HepG2 (cell line): ENCODE data around the gene SLC22A7. TPM values are rescaled to one million over a fixed set of nuclear protein-coding genes. Genes with fewer than 3 reads are reported as not detected.

ENCODE experiments used
- ATAC-seq: fragments of 200-7000 bp; cut with Tn5 transposase; 3 replicates; pipeline ENCODE4 v1.9.1; 2020; ENCODE audit warnings: mild to moderate bottlenecking, moderate library complexity
- BruUV-seq: library from RNA; stranded (reverse); fragments of 400-500 nt; replicated peaks from 2 replicates; lab custom pipeline; 2021; lab: Mats Ljungman, UMichigan
- CTCF ChIA-PET: fragments of 300-600 bp; formaldehyde crosslinking; extraction: SDS; loops from one replicate; lab custom pipeline; 2021; ENCODE audit warnings: low total read pairs, inconsistent platforms, low intra/inter-chr PET ratio; lab: Yijun Ruan, JAX
- POLR2A ChIA-PET: fragments of 350-600 bp; sonication (Branson Sonifier 250); formaldehyde crosslinking; loops from one replicate; lab custom pipeline; 2020; ENCODE audit warnings: antibody characterized with exemption, inconsistent platforms; lab: Yijun Ruan, JAX
- DNase-seq: peaks from one replicate; pipeline ENCODE4 v3.0.0-alpha.2; 2015; ENCODE audit warnings: low spot score
- FAIRE-seq: peaks from 3 replicates; lab custom pipeline; 2011; peaks lifted over from hg19 to GRCh38; lab: Jason Lieb, UNC
- H2AFZ ChIP-seq: one replicate; pipeline ENCODE4 v1.6.1; 2011; ENCODE audit warnings: low read length, inconsistent platforms
- H3K27ac ChIP-seq: fragments of 300-600 bp; 3 replicates; pipeline ENCODE4 v1.8.0; 2011; ENCODE audit warnings: mixed run types, mild to moderate bottlenecking, mixed read lengths, low read length, inconsistent platforms; ENCODE audit not compliant: insufficient read depth; ENCODE audit errors: extremely low read length
- H3K27me3 ChIP-seq, 2 experiments: fragments of 200-600 bp in 1 of 2; 2 replicates in 1 of 2; 3 replicates in 1 of 2; pipeline versions ENCODE4 v1.6.0 to v1.8.0; 2011; ENCODE audit warnings: low read length in 2 of 2, mild to moderate bottlenecking in 2 of 2, moderate library complexity in 2 of 2, inconsistent platforms in 1 of 2; ENCODE audit not compliant: insufficient read depth in 2 of 2, control insufficient read depth in 1 of 2
- H3K36me3 ChIP-seq, 2 experiments: fragments of 200-600 bp in 1 of 2; replicated peaks in 1 of 2; 2 replicates in 1 of 2; 3 replicates in 1 of 2; pipeline versions ENCODE4 v1.5.1 to v1.8.0; 2011; ENCODE audit warnings: low read length in 2 of 2, inconsistent platforms in 1 of 2; ENCODE audit not compliant: insufficient read depth in 2 of 2, control insufficient read depth in 1 of 2
- H3K4me1 ChIP-seq: 2 replicates; pipeline ENCODE4 v1.5.1; 2012; ENCODE audit warnings: low read length, inconsistent platforms; ENCODE audit not compliant: insufficient read depth
- H3K4me2 ChIP-seq: 2 replicates; pipeline ENCODE4 v1.6.0; 2011; ENCODE audit warnings: low read depth, low read length, inconsistent platforms
- H3K4me3 ChIP-seq, 3 experiments: fragments of 200-600 bp in 1 of 3; sonication (generic), shearing (Covaris generic) in 1 of 3; replicated peaks in 1 of 3; 2 replicates each; pipeline ENCODE4 v1.5.1; 2011 to 2016; ENCODE audit warnings: low read length in 3 of 3, inconsistent platforms in 2 of 3, low read depth in 2 of 3, mild to moderate bottlenecking in 2 of 3, control low read depth in 1 of 3, mixed read lengths in 1 of 3; ENCODE audit not compliant: insufficient read depth in 1 of 3
- H3K79me2 ChIP-seq: one replicate; pipeline ENCODE4 v1.6.1; 2011; ENCODE audit warnings: low read length, inconsistent platforms; ENCODE audit not compliant: insufficient read depth
- H3K9ac ChIP-seq: 2 replicates; pipeline ENCODE4 v1.6.0; 2011; ENCODE audit warnings: mild to moderate bottlenecking, low read depth, low read length, inconsistent platforms; ENCODE audit not compliant: insufficient read depth
- H3K9me3 ChIP-seq: 2 replicates; pipeline ENCODE4 v1.5.1; 2012; ENCODE audit warnings: mild to moderate bottlenecking, low read length
- H4K20me1 ChIP-seq: 2 replicates; pipeline ENCODE4 v1.6.0; 2011; ENCODE audit warnings: inconsistent platforms, mild to moderate bottlenecking, low read length, moderate library complexity; ENCODE audit not compliant: insufficient read depth
- ARNTL ChIP-seq: sonication (generic); formaldehyde crosslinking; IDR thresholded peaks from 2 replicates; pipeline ENCODE4 v1.4.0; 2020; ENCODE audit warnings: mild to moderate bottlenecking, missing genetic modification reagents
- HIVEP1 ChIP-seq: sonication (generic); formaldehyde crosslinking; IDR thresholded peaks from 2 replicates; pipeline ENCODE4 v1.4.0; 2020; ENCODE audit warnings: mild to moderate bottlenecking, missing genetic modification reagents
- HNRNPL ChIP-seq: fragments of 200-400 bp; formaldehyde crosslinking; IDR thresholded peaks from 2 replicates; pipeline ENCODE4 v1.6.1; 2017; ENCODE audit warnings: mild to moderate bottlenecking, low read depth, low read length
- KDM5B ChIP-seq: sonication (generic); formaldehyde crosslinking; IDR thresholded peaks from 2 replicates; pipeline ENCODE4 v1.4.0; 2020; ENCODE audit warnings: missing genetic modification reagents, mild to moderate bottlenecking, borderline replicate concordance
- MBNL3 ChIP-seq: fragments of 250-450 bp; sonication (Bioruptor Pico); conservative IDR thresholded peaks from 2 replicates; pipeline ENCODE4 v1.8.0; 2022; ENCODE audit warnings: mild to moderate bottlenecking, inconsistent platforms
- MTA1 ChIP-seq: sonication (generic); formaldehyde crosslinking; IDR thresholded peaks from 2 replicates; pipeline ENCODE4 v1.4.0; 2020; ENCODE audit warnings: missing genetic modification reagents, mild to moderate bottlenecking, borderline replicate concordance
- MZF1 ChIP-seq: sonication (generic); formaldehyde crosslinking; IDR thresholded peaks from 2 replicates; pipeline ENCODE4 v1.8.1; 2023; ENCODE audit warnings: mild to moderate bottlenecking, missing genetic modification reagents, borderline replicate concordance
- NBN ChIP-seq: fragments of 450-650 bp; conservative IDR thresholded peaks from 2 replicates; pipeline ENCODE4 v1.6.1; 2017
- RELA ChIP-seq: sonication (generic); formaldehyde crosslinking; IDR thresholded peaks from 2 replicates; pipeline ENCODE4 v1.4.0; 2020; ENCODE audit warnings: missing genetic modification reagents
- SALL2 ChIP-seq: sonication (generic); formaldehyde crosslinking; IDR thresholded peaks from 2 replicates; pipeline ENCODE4 v1.8.1; 2023; ENCODE audit warnings: mild to moderate bottlenecking, missing genetic modification reagents, inconsistent platforms
- ZBTB7A ChIP-seq: sonication (generic); formaldehyde crosslinking; IDR thresholded peaks from 2 replicates; pipeline ENCODE4 v1.8.0; 2022; ENCODE audit warnings: mild to moderate bottlenecking, missing genetic modification reagents
- ZNF354B ChIP-seq: sonication (generic); formaldehyde crosslinking; IDR thresholded peaks from 2 replicates; pipeline ENCODE4 v1.8.0; 2022; ENCODE audit warnings: mild to moderate bottlenecking, missing genetic modification reagents
- ZNF451 ChIP-seq: sonication (generic); formaldehyde crosslinking; IDR thresholded peaks from 2 replicates; pipeline ENCODE4 v1.5.0; 2020; ENCODE audit warnings: mild to moderate bottlenecking, missing genetic modification reagents
- ZNF75D ChIP-seq: sonication (generic); formaldehyde crosslinking; IDR thresholded peaks from 2 replicates; pipeline ENCODE4 v1.8.1; 2023; ENCODE audit warnings: missing genetic modification reagents, mild to moderate bottlenecking, borderline replicate concordance
- ZNF781 ChIP-seq: sonication (generic); formaldehyde crosslinking; IDR thresholded peaks from 2 replicates; pipeline ENCODE4 v1.5.1; 2020; ENCODE audit warnings: borderline replicate concordance, mild to moderate bottlenecking, missing genetic modification reagents; ENCODE audit errors: not compliant biosample characterization
- ZNF839 ChIP-seq: sonication (generic); formaldehyde crosslinking; IDR thresholded peaks from 2 replicates; pipeline ENCODE4 v1.4.0; 2020; ENCODE audit warnings: missing genetic modification reagents, mild to moderate bottlenecking, borderline replicate concordance
- WGBS: methylation state at CpG from one replicate; pipeline ENCODE4 v1.1.6; 2017; ENCODE audit warnings: low lambda C conversion rate; 5-methylcytosine and 5-hydroxymethylcytosine counted together
- in situ Hi-C: cut with HindIII; loops from 2 replicates; pipeline ENCODE4 v1.10.0; 2017; ENCODE audit warnings: low pct_unique_long_range_greater_than_20kb; ENCODE audit not compliant: extremely low pct_ligation_motif_present
- intact Hi-C: fragments of 100-400 bp; cut with micrococcal nuclease; formaldehyde crosslinking; loops from one replicate; pipeline ENCODE4 v1.10.0; 2022; ENCODE audit not compliant: unreplicated experiment
- polyA plus RNA-seq, 8 experiments: library from polyadenylated mRNA; depleted of rRNA in 3 of 8; stranded (reverse) in 7 of 8; unstranded in 1 of 8; fragments of >200 nt; fragmentation: Illumina TruSeq in 4 of 8; extraction: Trizol in 4 of 8; gene quantifications; 2 replicates each; pipeline versions ENCODE4 v1.2.1 to v1.2.3, GENCODE V29; 2011 to 2016; ENCODE audit warnings: low read depth in 4 of 8, missing spikeins in 1 of 8, mixed read lengths in 1 of 8; ENCODE audit not compliant: insufficient read depth in 1 of 8
- total RNA-seq, 5 experiments: library from RNA; depleted of rRNA; stranded (reverse); fragments of >200 nt; fragmentation: Illumina TruSeq; extraction: Trizol; gene quantifications; 2 replicates each; pipeline ENCODE4 v1.2.3, GENCODE V29; 2016; ENCODE audit warnings: low read depth in 1 of 5
- TF ChIP-seq, protein P1 (sequence below): sonication (generic); formaldehyde crosslinking; IDR thresholded peaks from 2 replicates; pipeline ENCODE4 v1.9.0; 2021; ENCODE audit warnings: missing genetic modification reagents, mild to moderate bottlenecking, borderline replicate concordance
- TF ChIP-seq, protein P2 (sequence below): sonication (generic); formaldehyde crosslinking; IDR thresholded peaks from 2 replicates; pipeline ENCODE4 v1.4.0; 2020; ENCODE audit warnings: missing genetic modification reagents
- TF ChIP-seq, protein P3 (sequence below): sonication (generic); formaldehyde crosslinking; IDR thresholded peaks from 2 replicates; pipeline ENCODE4 v1.8.1; 2023; ENCODE audit warnings: mild to moderate bottlenecking, missing genetic modification reagents

SLC22A7 gene
- total and polyA plus RNA-seq, 2 of the 13 experiments (the other 11 are each of a cell fraction or from before 2014, with no cell fraction given), result 5.3 to 22.6 TPM

DNA sequence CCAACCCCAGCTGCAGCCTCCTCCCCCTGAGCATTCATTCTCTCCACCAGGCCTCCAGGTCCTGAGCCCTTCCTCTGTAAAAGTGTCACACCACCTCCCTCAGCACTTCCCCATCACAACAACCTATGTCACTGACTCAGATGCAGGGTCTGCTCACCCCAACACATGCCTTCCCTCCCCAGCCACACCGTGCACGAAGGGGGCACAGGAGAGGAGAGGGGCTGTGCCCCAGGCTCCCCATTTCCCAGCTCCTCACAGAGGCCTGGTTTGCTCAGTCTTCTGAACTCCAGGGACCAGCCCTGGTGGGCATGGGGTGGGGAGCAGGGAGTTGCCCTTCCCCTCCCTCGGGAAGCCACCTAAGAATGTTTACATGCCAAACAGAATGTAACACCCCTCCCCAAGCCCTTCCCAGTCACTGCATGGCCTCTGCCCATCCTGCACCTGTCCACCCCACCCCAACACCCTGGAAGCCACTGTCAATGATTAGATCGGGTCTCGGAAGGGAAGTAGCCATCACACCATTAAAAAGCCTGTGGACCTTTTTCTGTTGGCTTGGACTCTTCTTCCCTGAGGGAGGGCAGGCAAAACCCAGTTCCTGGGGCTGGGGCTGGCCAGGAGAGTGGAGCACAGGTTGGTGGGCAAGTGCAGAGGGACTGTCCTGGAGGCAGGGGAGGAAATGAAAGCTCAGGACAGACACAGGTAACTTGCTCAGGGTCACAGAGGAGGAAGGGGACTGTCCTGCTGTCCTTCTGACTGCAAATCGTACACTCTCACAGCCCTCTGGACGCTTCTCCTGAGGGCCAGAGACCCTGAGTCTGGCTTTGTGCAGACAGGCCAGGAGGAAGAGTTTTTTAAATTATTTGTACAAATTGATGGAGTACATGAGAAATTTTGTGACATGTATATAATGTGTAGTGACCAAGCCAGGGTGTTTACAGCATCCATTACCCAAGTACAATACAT, 10.1 kb upstream of the SLC22A7 start:
- no peaks in the 10 kb centered on the region for H4K20me1 ChIP-seq
- FAIRE-seq, result peak; percentile 55
- no peaks in the 10 kb centered on the region for H3K36me3 ChIP-seq
- H3K27me3 ChIP-seq, result no peaks in the 10 kb centered on the region
- no peaks in the 10 kb centered on the region for H3K9me3 ChIP-seq
- 51% methylated on average over 7 of the region's 7 CpGs for WGBS
- H3K27ac ChIP-seq, result peak overlapping the region; percentile 72
- in situ Hi-C loops, result no loop called here
- peak overlapping the region; percentile 68 for H3K9ac ChIP-seq
- peak overlapping the region; percentile 64 for H3K4me2 ChIP-seq
- H3K4me1 ChIP-seq, result peaks cover 74% of the 10 kb centered on the region
- intact Hi-C loops, result loop anchor here (1.0 kb wide), 1 partner anchor 25 kb away; no protein-coding TSS in a partner anchor
- ChIA-PET CTCF (interaction anchor here (2.8 kb wide), 1 partner anchor 24 kb away, joined by 23 read pairs; no protein-coding TSS in a partner anchor), POLR2A (interaction anchor here (0.6 to 8.3 kb wide), 11 partner anchors 10 to 409 kb away, joined by 3 to 314 read pairs (median 4); partner anchors contain the start of genes DNPH1, RPL7L1, SLC22A7 and ZNF318)
- no peaks in the 10 kb centered on the region for H3K79me2 ChIP-seq
- H3K4me3 ChIP-seq, result peak overlapping the region in 1 of 3 experiments; percentile 41; a peak in 2 of 6 replicates
- ATAC-seq, result peak; percentile 42
- BruUV-seq, result no TSS peak
- no peak for DNase-seq
- H2AFZ ChIP-seq, result peak overlapping the region; percentile 85
- TF ChIP-seq ZNF839 (0 out of 2 replicates have a peak, but pooled peaks have one; percentile 49), KDM5B (CRISPR knock-in tag) (peak; percentile 40; the same call in 1 of the 2 replicates), ZNF354B (no peak), HIVEP1 (CRISPR knock-in tag) (peak; percentile 48; the same call in 1 of the 2 replicates), MZF1 (CRISPR knock-in tag) (no peak), SALL2 (CRISPR knock-in tag) (no peak), ZNF451 (CRISPR knock-in tag) (no peak), ARNTL (CRISPR knock-in tag) (0 out of 2 replicates have a peak, but pooled peaks have one; percentile 19), NBN (no peak), ZBTB7A (CRISPR knock-in tag) (0 out of 2 replicates have a peak, but pooled peaks have one; percentile 11), MTA1 (CRISPR knock-in tag) (0 out of 2 replicates have a peak, but pooled peaks have one; percentile 36), MBNL3 (no peak), RELA (CRISPR knock-in tag) (no peak), ZNF781 (CRISPR knock-in tag) (no peak), ZNF75D (CRISPR knock-in tag) (no peak), HNRNPL (0 out of 2 replicates have a peak, but pooled peaks have one; percentile 0)
- TF ChIP-seq, protein P1, sequence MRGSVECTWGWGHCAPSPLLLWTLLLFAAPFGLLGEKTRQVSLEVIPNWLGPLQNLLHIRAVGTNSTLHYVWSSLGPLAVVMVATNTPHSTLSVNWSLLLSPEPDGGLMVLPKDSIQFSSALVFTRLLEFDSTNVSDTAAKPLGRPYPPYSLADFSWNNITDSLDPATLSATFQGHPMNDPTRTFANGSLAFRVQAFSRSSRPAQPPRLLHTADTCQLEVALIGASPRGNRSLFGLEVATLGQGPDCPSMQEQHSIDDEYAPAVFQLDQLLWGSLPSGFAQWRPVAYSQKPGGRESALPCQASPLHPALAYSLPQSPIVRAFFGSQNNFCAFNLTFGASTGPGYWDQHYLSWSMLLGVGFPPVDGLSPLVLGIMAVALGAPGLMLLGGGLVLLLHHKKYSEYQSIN (CRISPR knock-in tag), result no peak
- TF ChIP-seq, protein P2, sequence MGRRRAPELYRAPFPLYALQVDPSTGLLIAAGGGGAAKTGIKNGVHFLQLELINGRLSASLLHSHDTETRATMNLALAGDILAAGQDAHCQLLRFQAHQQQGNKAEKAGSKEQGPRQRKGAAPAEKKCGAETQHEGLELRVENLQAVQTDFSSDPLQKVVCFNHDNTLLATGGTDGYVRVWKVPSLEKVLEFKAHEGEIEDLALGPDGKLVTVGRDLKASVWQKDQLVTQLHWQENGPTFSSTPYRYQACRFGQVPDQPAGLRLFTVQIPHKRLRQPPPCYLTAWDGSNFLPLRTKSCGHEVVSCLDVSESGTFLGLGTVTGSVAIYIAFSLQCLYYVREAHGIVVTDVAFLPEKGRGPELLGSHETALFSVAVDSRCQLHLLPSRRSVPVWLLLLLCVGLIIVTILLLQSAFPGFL (CRISPR knock-in tag), result no peak
- TF ChIP-seq, protein P3, sequence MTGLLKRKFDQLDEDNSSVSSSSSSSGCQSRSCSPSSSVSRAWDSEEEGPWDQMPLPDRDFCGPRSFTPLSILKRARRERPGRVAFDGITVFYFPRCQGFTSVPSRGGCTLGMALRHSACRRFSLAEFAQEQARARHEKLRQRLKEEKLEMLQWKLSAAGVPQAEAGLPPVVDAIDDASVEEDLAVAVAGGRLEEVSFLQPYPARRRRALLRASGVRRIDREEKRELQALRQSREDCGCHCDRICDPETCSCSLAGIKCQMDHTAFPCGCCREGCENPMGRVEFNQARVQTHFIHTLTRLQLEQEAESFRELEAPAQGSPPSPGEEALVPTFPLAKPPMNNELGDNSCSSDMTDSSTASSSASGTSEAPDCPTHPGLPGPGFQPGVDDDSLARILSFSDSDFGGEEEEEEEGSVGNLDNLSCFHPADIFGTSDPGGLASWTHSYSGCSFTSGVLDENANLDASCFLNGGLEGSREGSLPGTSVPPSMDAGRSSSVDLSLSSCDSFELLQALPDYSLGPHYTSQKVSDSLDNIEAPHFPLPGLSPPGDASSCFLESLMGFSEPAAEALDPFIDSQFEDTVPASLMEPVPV (CRISPR knock-in tag), result no peak
